Measurements from ENCODE around the gene MTMR3.

MTMR3 gene

GRCh38 chr22:30033901-30034300 is 150.9 kb downstream of the MTMR3 start:
- no peak overlapping the region for H3K9ac ChIP-seq (ENCODE audit: low read length)
- H3K9me2 ChIP-seq (replicated peaks; ENCODE audit: insufficient read depth, low read length): no peaks in the 10 kb centered on the region
- no peak overlapping the region for H3K27ac ChIP-seq (ENCODE audit: low read length)

GRCh38 chr22:30036656-30037055 is 153.7 kb downstream of the MTMR3 start:
- no peaks in the 10 kb centered on the region for H3K79me2 ChIP-seq (ENCODE audit: low read length)
- H3K4me3 ChIP-seq (ENCODE audit: low read length): no peak overlapping the region
- no peaks in the 10 kb centered on the region for H3F3A ChIP-seq (ENCODE audit: insufficient read depth, low read length)
- no peaks in the 10 kb centered on the region for H3K27me3 ChIP-seq (replicated peaks; ENCODE audit: insufficient read depth, low read length)
- no peaks in the 10 kb centered on the region for H3K4me1 ChIP-seq (ENCODE audit: low read length)
- H3K9ac ChIP-seq (ENCODE audit: low read length): no peak overlapping the region
- no peak for TF ChIP-seq EZH2 (optimal IDR thresholded peaks at IDR 0.05; ENCODE audit: low read depth, low read length)
- H3K36me3 ChIP-seq (replicated peaks; ENCODE audit: insufficient read depth, low read length): no peaks in the 10 kb centered on the region
- H3K9me3 ChIP-seq (replicated peaks; ENCODE audit: insufficient read depth, low read length): no peaks in the 10 kb centered on the region
- H2AFZ ChIP-seq (ENCODE audit: low read length): no peak overlapping the region
- no peak for DNase-seq
- no peaks in the 10 kb centered on the region for H3K9me2 ChIP-seq (replicated peaks; ENCODE audit: insufficient read depth, low read length)
- H4K20me1 ChIP-seq (ENCODE audit: insufficient read depth, low read length): no peaks in the 10 kb centered on the region
- no peak overlapping the region for H3K27ac ChIP-seq (ENCODE audit: low read length)
- H3K4me2 ChIP-seq (ENCODE audit: low read depth, low read length): no peak overlapping the region

More at GRCh38 chr22:30033901-30034300, 150.9 kb downstream of the MTMR3 start:
- Histone ChIP-seq H3K27me3 (replicated peaks; ENCODE audit: insufficient read depth, low read length) (no peaks in the 10 kb centered on the region), H4K20me1 (ENCODE audit: insufficient read depth, low read length) (no peaks in the 10 kb centered on the region), H3F3A (ENCODE audit: insufficient read depth, low read length) (no peaks in the 10 kb centered on the region), H3K4me3 (ENCODE audit: low read length) (no peak overlapping the region), H3K36me3 (replicated peaks; ENCODE audit: insufficient read depth, low read length) (no peaks in the 10 kb centered on the region), H3K4me2 (ENCODE audit: low read depth, low read length) (no peak overlapping the region), H2AFZ (ENCODE audit: low read length) (no peak overlapping the region), H3K79me2 (ENCODE audit: low read length) (no peaks in the 10 kb centered on the region), H3K4me1 (ENCODE audit: low read length) (no peaks in the 10 kb centered on the region), H3K9me3 (replicated peaks; ENCODE audit: insufficient read depth, low read length) (no peaks in the 10 kb centered on the region)
- TF ChIP-seq EZH2 (optimal IDR thresholded peaks at IDR 0.05; ENCODE audit: low read depth, low read length): no peak
- no peak for TF ChIP-seq CTCF (IDR thresholded peaks at IDR 0.05; ENCODE audit: low read length)
- TF ChIP-seq EZH2phosphoT487 (IDR thresholded peaks at IDR 0.05; ENCODE audit: low read length): no peak
- DNase-seq: no peak

GRCh38 chr22:30038219-30038618 is 155.2 kb downstream of the MTMR3 start:
- H3K4me3 ChIP-seq (ENCODE audit: low read length): no peak overlapping the region
- H3K4me2 ChIP-seq (ENCODE audit: low read depth, low read length): no peak overlapping the region
- no peaks in the 10 kb centered on the region for H4K20me1 ChIP-seq (ENCODE audit: insufficient read depth, low read length)
- no peaks in the 10 kb centered on the region for H3K9me2 ChIP-seq (replicated peaks; ENCODE audit: insufficient read depth, low read length)
- no peaks in the 10 kb centered on the region for H3K9me3 ChIP-seq (replicated peaks; ENCODE audit: insufficient read depth, low read length)
- H3K9ac ChIP-seq (ENCODE audit: low read length): no peak overlapping the region
- H3K27me3 ChIP-seq (replicated peaks; ENCODE audit: insufficient read depth, low read length): no peaks in the 10 kb centered on the region
- DNase-seq: no peak
- no peak for TF ChIP-seq EZH2 (optimal IDR thresholded peaks at IDR 0.05; ENCODE audit: low read depth, low read length)
- TF ChIP-seq EZH2phosphoT487 (IDR thresholded peaks at IDR 0.05; ENCODE audit: low read length): no peak
- H2AFZ ChIP-seq (ENCODE audit: low read length): no peak overlapping the region
- H3F3A ChIP-seq (ENCODE audit: insufficient read depth, low read length): no peaks in the 10 kb centered on the region
- H3K36me3 ChIP-seq (replicated peaks; ENCODE audit: insufficient read depth, low read length): no peaks in the 10 kb centered on the region
- H3K4me1 ChIP-seq (ENCODE audit: low read length): no peaks in the 10 kb centered on the region
- no peaks in the 10 kb centered on the region for H3K79me2 ChIP-seq (ENCODE audit: low read length)
- no peak overlapping the region for H3K27ac ChIP-seq (ENCODE audit: low read length)

- Histone ChIP-seq H3K79me2 (ENCODE audit: low read length) (no peaks in the 10 kb centered on the region), H3K9ac (ENCODE audit: low read length) (no peak overlapping the region), H3K27me3 (replicated peaks; ENCODE audit: insufficient read depth, low read length) (no peaks in the 10 kb centered on the region), H3K36me3 (replicated peaks; ENCODE audit: insufficient read depth, low read length) (no peaks in the 10 kb centered on the region), H3F3A (ENCODE audit: insufficient read depth, low read length) (no peaks in the 10 kb centered on the region), H3K4me2 (ENCODE audit: low read depth, low read length) (no peak overlapping the region), H2AFZ (ENCODE audit: low read length) (no peak overlapping the region), H3K27ac (ENCODE audit: low read length) (no peak overlapping the region), H3K9me2 (replicated peaks; ENCODE audit: insufficient read depth, low read length) (no peaks in the 10 kb centered on the region), H4K20me1 (ENCODE audit: insufficient read depth, low read length) (no peaks in the 10 kb centered on the region), H3K4me3 (ENCODE audit: low read length) (no peak overlapping the region), H3K4me1 (ENCODE audit: low read length) (no peaks in the 10 kb centered on the region), H3K9me3 (replicated peaks; ENCODE audit: insufficient read depth, low read length) (no peaks in the 10 kb centered on the region)
- DNase-seq: no peak
- TF ChIP-seq CTCF (IDR thresholded peaks at IDR 0.05; ENCODE audit: low read length) (no peak), EZH2phosphoT487 (IDR thresholded peaks at IDR 0.05; ENCODE audit: low read length) (no peak), EZH2 (optimal IDR thresholded peaks at IDR 0.05; ENCODE audit: low read depth, low read length) (no peak)
Observed at GRCh38 chr22:30040499-30041260, 157.7 kb downstream of the MTMR3 start.

Data from MM.1S (cell line).